ENCODE measurements around the gene SBF2.

- no peak for TF ChIP-seq CTCF (IDR thresholded peaks at IDR 0.05; ENCODE audit: borderline replicate concordance, extremely low read depth, low read length, poor library complexity, severe bottlenecking)
- TF ChIP-seq EZH2 (IDR thresholded peaks at IDR 0.05; ENCODE audit: borderline replicate concordance, low read depth, low read length, severe bottlenecking), result no peak
These were observed 129.4 kb downstream of the SBF2 start for GRCh38 chr11:10164621-10165020.
